ENCODE results near the gene ZNF672.

GRCh38 chr1:248811514-248812490, 26.2 kb upstream of the ZNF672 start:
- TF ChIP-seq CCAR2 (optimal IDR thresholded peaks at IDR 0.05; ENCODE audit: low read depth, low read length) (no peak), SRF (IDR thresholded peaks at IDR 0.05; ENCODE audit: low read depth, low read length) (no peak)

All from HepG2 (cell line).